H1 (cell line): ENCODE data around the gene NNMT. TPM values are rescaled to one million over a fixed set of nuclear protein-coding genes. Genes with fewer than 3 reads are reported as not detected.

Experiments
- CTCF ChIA-PET: fragments of 300-600 bp; sonication (Branson Sonifier 250); formaldehyde crosslinking; loops from one replicate; lab custom pipeline; 2021; ENCODE audit not compliant: partially characterized antibody; lab: Charles Lee
- POLR2A ChIA-PET: fragments of 300-600 bp; sonication (Branson Sonifier 250); formaldehyde crosslinking; loops from one replicate; lab custom pipeline; 2021; ENCODE audit warnings: inconsistent platforms; ENCODE audit not compliant: partially characterized antibody; lab: Charles Lee
- DNase-seq, 2 experiments: peaks; one replicate each; pipeline versions ENCODE4 v3.0.0 to v3.0.0-alpha.2; 2010 to 2022; ENCODE audit warnings: low spot score in 2 of 2, low read depth in 1 of 2, mixed read lengths in 1 of 2
- FAIRE-seq: peaks from 2 replicates; lab custom pipeline; 2011; peaks lifted over from hg19 to GRCh38; lab: Jason Lieb, UNC
- H2AFZ ChIP-seq: 2 replicates; pipeline ENCODE4 v1.8.1; 2012; ENCODE audit warnings: low read length, inconsistent platforms
- H2AK5ac ChIP-seq: 2 replicates; pipeline ENCODE4 v1.6.1; 2013; ENCODE audit warnings: low read depth, low read length
- H2BK120ac ChIP-seq: replicated peaks from 2 replicates; pipeline ENCODE3; 2013; ENCODE audit warnings: low read depth, low read length, inconsistent platforms
- H2BK12ac ChIP-seq: 2 replicates; pipeline ENCODE4 v1.6.1; 2013; ENCODE audit warnings: low read depth, low read length
- H2BK15ac ChIP-seq: 2 replicates; pipeline ENCODE4 v1.6.1; 2013; ENCODE audit warnings: low read length
- H2BK20ac ChIP-seq: 2 replicates; pipeline ENCODE4 v1.6.1; 2013; ENCODE audit warnings: low read length
- H2BK5ac ChIP-seq: 2 replicates; pipeline ENCODE4 v1.6.1; 2013; ENCODE audit warnings: low read depth, low read length
- H3K14ac ChIP-seq: 2 replicates; pipeline ENCODE4 v1.6.1; 2013; ENCODE audit warnings: inconsistent platforms; ENCODE audit not compliant: insufficient read length
- H3K18ac ChIP-seq: 2 replicates; pipeline ENCODE4 v1.6.1; 2013; ENCODE audit warnings: low read length; ENCODE audit errors: extremely low read depth
- H3K23ac ChIP-seq: 2 replicates; pipeline ENCODE4 v1.6.1; 2013; ENCODE audit warnings: inconsistent platforms; ENCODE audit not compliant: insufficient read length
- H3K23me2 ChIP-seq: 2 replicates; pipeline ENCODE4 v1.6.1; 2013; ENCODE audit warnings: low read depth, low read length
- H3K27ac ChIP-seq: 2 replicates; pipeline ENCODE4 v1.6.1; 2011; ENCODE audit warnings: low read depth, low read length, inconsistent platforms
- H3K27me3 ChIP-seq, 4 experiments: replicated peaks in 1 of 4; 1 replicate in 1 of 4; 2 replicates in 3 of 4; pipeline versions ENCODE4 v1.6.1 to v1.8.1; 2011 to 2013; ENCODE audit warnings: low read length in 3 of 4, mild to moderate bottlenecking in 3 of 4, inconsistent platforms in 2 of 4, mixed read lengths in 2 of 4, moderate library complexity in 1 of 4; ENCODE audit not compliant: control insufficient read depth in 3 of 4, insufficient read depth in 3 of 4; ENCODE audit errors: extremely low read depth in 1 of 4
- H3K36me3 ChIP-seq, 4 experiments: 2 replicates each; pipeline versions ENCODE4 v1.6.1 to v1.8.1; 2011 to 2013; ENCODE audit warnings: mild to moderate bottlenecking in 4 of 4, low read length in 3 of 4, moderate library complexity in 2 of 4, control low read depth in 1 of 4, inconsistent platforms in 1 of 4; ENCODE audit not compliant: insufficient read depth in 4 of 4, control insufficient read depth in 2 of 4
- H3K4ac ChIP-seq: replicated peaks from 2 replicates; pipeline ENCODE3; 2013; ENCODE audit warnings: low read length, low read depth, mixed read lengths, inconsistent platforms; ENCODE audit not compliant: insufficient read length
- H3K4me1 ChIP-seq, 4 experiments: replicated peaks in 1 of 4; 1 replicate in 1 of 4; 2 replicates in 3 of 4; pipeline versions ENCODE4 v1.6.1 to v1.8.1; 2011 to 2013; ENCODE audit warnings: low read length in 3 of 4, inconsistent platforms in 2 of 4, mixed read lengths in 1 of 4; ENCODE audit not compliant: insufficient read depth in 4 of 4, control insufficient read depth in 3 of 4
- H3K4me2 ChIP-seq, 2 experiments: 2 replicates each; pipeline versions ENCODE4 v1.6.1 to v1.8.1; 2011 to 2013; ENCODE audit warnings: low read depth in 2 of 2, low read length in 2 of 2, control low read depth in 1 of 2, inconsistent platforms in 1 of 2, mild to moderate bottlenecking in 1 of 2; ENCODE audit not compliant: insufficient read depth in 1 of 2
- H3K4me3 ChIP-seq, 4 experiments: fragments of 200-600, 300-600 bp in 1 of 4; sonication (generic), shearing (Covaris generic), sonication (Bioruptor Twin) in 1 of 4; 2 replicates each; pipeline versions ENCODE4 v1.5.1 to v1.8.1; 2011 to 2016; ENCODE audit warnings: low read length in 4 of 4, low read depth in 3 of 4, control low read depth in 2 of 4, inconsistent platforms in 2 of 4, mild to moderate bottlenecking in 2 of 4, mixed read lengths in 1 of 4, moderate library complexity in 1 of 4; ENCODE audit not compliant: insufficient read depth in 2 of 4; ENCODE audit errors: extremely low read depth in 1 of 4
- H3K56ac ChIP-seq: replicated peaks from 2 replicates; pipeline ENCODE3; 2013; ENCODE audit warnings: low read depth, mild to moderate bottlenecking, mixed read lengths, low read length, inconsistent platforms; ENCODE audit not compliant: insufficient read length
- H3K79me1 ChIP-seq: 2 replicates; pipeline ENCODE4 v1.6.1; 2013; ENCODE audit warnings: low read depth, low read length, control low read depth
- H3K79me2 ChIP-seq, 2 experiments: 2 replicates each; pipeline versions ENCODE4 v1.6.1 to v1.8.1; 2012 to 2013; ENCODE audit warnings: low read length in 2 of 2, mild to moderate bottlenecking in 2 of 2, inconsistent platforms in 1 of 2; ENCODE audit not compliant: insufficient read depth in 2 of 2, control insufficient read depth in 1 of 2
- H3K9ac ChIP-seq, 4 experiments: replicated peaks in 1 of 4; 1 replicate in 1 of 4; 2 replicates in 3 of 4; pipeline versions ENCODE4 v1.6.1 to v1.8.1; 2011 to 2013; ENCODE audit warnings: low read depth in 3 of 4, low read length in 3 of 4, control low read depth in 2 of 4, mild to moderate bottlenecking in 2 of 4, moderate library complexity in 2 of 4, inconsistent platforms in 1 of 4; ENCODE audit errors: extremely low read depth in 1 of 4
- H3K9me3 ChIP-seq, 2 experiments: 2 replicates each; pipeline versions ENCODE4 v1.6.1 to v1.8.1; 2012 to 2013; ENCODE audit warnings: mild to moderate bottlenecking in 2 of 2, moderate library complexity in 2 of 2, control low read depth in 1 of 2, inconsistent platforms in 1 of 2, low read depth in 1 of 2, low read length in 1 of 2, mixed read lengths in 1 of 2; ENCODE audit not compliant: insufficient read depth in 2 of 2
- H4K20me1 ChIP-seq, 2 experiments: replicated peaks in 1 of 2; 2 replicates each; pipeline versions ENCODE3 to v1.8.1; 2011 to 2013; ENCODE audit warnings: inconsistent platforms in 2 of 2, low read length in 2 of 2, mild to moderate bottlenecking in 1 of 2; ENCODE audit not compliant: insufficient read depth in 2 of 2, control insufficient read depth in 1 of 2
- H4K5ac ChIP-seq: 2 replicates; pipeline ENCODE4 v1.6.1; 2013; ENCODE audit warnings: low read length, low read depth, mixed read lengths, inconsistent platforms; ENCODE audit not compliant: insufficient read length
- H4K8ac ChIP-seq: 2 replicates; pipeline ENCODE4 v1.8.0; 2013; ENCODE audit warnings: mild to moderate bottlenecking, moderate library complexity, low read length, inconsistent platforms; ENCODE audit not compliant: insufficient read depth; ENCODE audit errors: extremely low read depth
- H4K91ac ChIP-seq: replicated peaks from 2 replicates; pipeline ENCODE3; 2013; ENCODE audit warnings: low read length, mixed read lengths, inconsistent platforms; ENCODE audit not compliant: insufficient read length
- WGBS, 2 experiments: shearing (Covaris generic) in 1 of 2; methylation state at CpG; one replicate each; pipeline versions ENCODE4 v1.1.6 to v1.1.7; 2013 to 2015; ENCODE audit warnings: low lambda C conversion rate in 2 of 2, mixed read lengths in 2 of 2, inconsistent platforms in 1 of 2, low coverage in 1 of 2, missing lambda C conversion rate in 1 of 2; ENCODE audit not compliant: insufficient replicate concordance in 2 of 2, insufficient coverage in 1 of 2, insufficient read length in 1 of 2; ENCODE audit errors: extremely low coverage in 1 of 2, missing lambda C conversion rate in 1 of 2; 5-methylcytosine and 5-hydroxymethylcytosine counted together
- polyA plus RNA-seq, 7 experiments: library from polyadenylated mRNA; depleted of rRNA in 3 of 7; stranded (reverse) in 5 of 7; unstranded in 2 of 7; fragments of >200 nt in 5 of 7; fragments of 200-250 nt in 2 of 7; gene quantifications; 1 replicate in 5 of 7; 2 replicates in 1 of 7; 4 replicates in 1 of 7; pipeline versions ENCODE4 v1.2.1 to v1.2.3, GENCODE V29; 2011 to 2013; ENCODE audit warnings: missing spikeins in 2 of 7, mixed read lengths in 2 of 7
- total RNA-seq: library from RNA; stranded (reverse); fragmentation: NEBNext Ultra II Directional; extraction: Animal tissue kit (Norgen Biotek cat#: 25700); gene quantifications from 2 replicates; pipeline ENCODE4 v1.2.1, GENCODE V29; 2021

The NNMT gene
- total and polyA plus RNA-seq, 2 of the 8 experiments (the other 6 are each of a cell fraction or from before 2014, with no cell fraction given) = not detected

- H3K23me2 ChIP-seq = no peaks in the 10 kb centered on the region
- H3K18ac ChIP-seq = no peak overlapping the region
- no peak overlapping the region for H3K56ac ChIP-seq
- POLR2A ChIA-PET = no interaction called here
- no peaks in the 10 kb centered on the region for H3K36me3 ChIP-seq
- no peak overlapping the region for H2BK5ac ChIP-seq
- H3K4ac ChIP-seq = no peak overlapping the region
- no peak overlapping the region for H2BK12ac ChIP-seq
- no peak for FAIRE-seq
- H3K27ac ChIP-seq = no peak overlapping the region
- H2BK120ac ChIP-seq = no peak overlapping the region
- H3K27me3 ChIP-seq = no peaks in the 10 kb centered on the region
- no peaks in the 10 kb centered on the region for H3K79me1 ChIP-seq
- CTCF ChIA-PET = interaction anchor here (0.8 to 1.3 kb wide), 5 partner anchors 8 to 64 kb away, joined by 3 to 4 read pairs (median 3); no protein-coding TSS in a partner anchor
- no peaks in the 10 kb centered on the region for H3K79me2 ChIP-seq
- DNase-seq = no peak
- WGBS, 2 experiments = 79% methylated on average over 1 of the region's 1 CpG; no CpG with 5 or more reads in 1 of the 2 experiments
- H4K8ac ChIP-seq = no peak overlapping the region
- peaks cover 0 to 3% (median 1%) of the 10 kb centered on the region in 4 experiments; a peak in 2 of 7 replicates for H3K4me1 ChIP-seq
- H2BK15ac ChIP-seq = no peak overlapping the region
- no peak overlapping the region for H3K14ac ChIP-seq
- no peak overlapping the region for H4K91ac ChIP-seq
- H4K20me1 ChIP-seq = no peaks in the 10 kb centered on the region
- H2AK5ac ChIP-seq = no peak overlapping the region
- H3K4me3 ChIP-seq = no peak overlapping the region
- no peak overlapping the region for H2AFZ ChIP-seq
- no peak overlapping the region for H4K5ac ChIP-seq
- no peak overlapping the region for H3K9ac ChIP-seq
- no peak overlapping the region for H3K4me2 ChIP-seq
- no peaks in the 10 kb centered on the region; a peak in 1 of 4 replicates for H3K9me3 ChIP-seq
- no peak overlapping the region for H2BK20ac ChIP-seq
- no peak overlapping the region for H3K23ac ChIP-seq
Observed at GRCh38 chr11:114304969-114305368, 8.8 kb downstream of the NNMT start.
